Cardiac muscle cell (in vitro differentiated cells and primary cell): ENCODE data around the gene CHRND. TPM values are rescaled to one million over a fixed set of nuclear protein-coding genes. Genes with fewer than 3 reads are reported as not detected.

Source experiments
- DNase-seq, 2 donors: peaks; one replicate each; pipeline versions ENCODE4 v3.0.0 to v3.0.0-alpha.2; 2010 to 2017; ENCODE audit warnings: low read depth in 1 of 2, low spot score in 1 of 2
- H3K27ac ChIP-seq: fragments of 200-600 bp; sonication (generic); 2 replicates; pipeline ENCODE4 v1.5.1; 2016
- H3K27me3 ChIP-seq: fragments of 200-600 bp; sonication (generic); 2 replicates; pipeline ENCODE4 v1.6.0; 2016; ENCODE audit warnings: control low read depth
- H3K36me3 ChIP-seq: fragments of 200-600 bp; sonication (generic); 2 replicates; pipeline ENCODE4 v1.5.1; 2016; ENCODE audit warnings: control low read depth
- H3K4me1 ChIP-seq: fragments of 200-600 bp; sonication (generic); 2 replicates; pipeline ENCODE4 v1.8.1; 2017; ENCODE audit warnings: low read depth, mild to moderate bottlenecking, mixed run types
- H3K4me3 ChIP-seq: fragments of 200-600 bp; sonication (generic); 2 replicates; pipeline ENCODE4 v1.5.1; 2016; ENCODE audit warnings: mild to moderate bottlenecking
- H3K9me3 ChIP-seq: fragments of 200-600 bp; sonication (generic); 2 replicates; pipeline ENCODE4 v1.5.1; 2017; ENCODE audit warnings: low read depth, mild to moderate bottlenecking, control low read depth
- polyA plus RNA-seq: library from polyadenylated mRNA; unstranded; fragments of >200 nt; fragmentation: Nextera tagmentation; extraction: Ambion mirVana; gene quantifications from 2 replicates; pipeline ENCODE4 v1.2.1, GENCODE V29; 2016
- total RNA-seq: library from RNA; depleted of rRNA; stranded (reverse); fragments of >200 nt; gene quantifications from 2 replicates; pipeline ENCODE4 v1.2.3, GENCODE V29; 2016
- TF ChIP-seq, protein P1 (sequence below): IDR thresholded peaks from 2 replicates; pipeline ENCODE4 v1.5.1; 2012; ENCODE audit warnings: low read depth, mild to moderate bottlenecking, low read length

Gene CHRND
- total and polyA plus RNA-seq, 2 experiments from 2014 or later, result 0.05 to 0.09 TPM

DNA sequence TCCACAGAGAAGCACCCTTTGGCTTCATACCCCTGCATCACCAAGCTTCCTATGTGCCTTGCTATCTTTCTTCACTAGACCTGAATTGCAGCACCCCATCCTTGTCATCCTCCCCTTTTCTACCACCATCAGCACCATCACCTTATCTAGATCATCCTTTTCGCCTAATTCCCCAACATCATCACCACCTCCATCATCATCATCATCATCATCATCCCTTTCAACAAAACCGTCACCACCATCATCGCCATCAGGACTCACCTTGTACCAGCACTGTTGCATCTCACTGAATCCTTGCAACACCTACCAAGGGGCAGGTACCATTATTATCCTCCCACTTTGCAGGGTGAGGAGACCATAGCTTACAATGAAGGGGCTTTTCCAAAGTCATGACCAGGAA is 27.5 kb upstream of the CHRND start:
- TF ChIP-seq, protein P1, sequence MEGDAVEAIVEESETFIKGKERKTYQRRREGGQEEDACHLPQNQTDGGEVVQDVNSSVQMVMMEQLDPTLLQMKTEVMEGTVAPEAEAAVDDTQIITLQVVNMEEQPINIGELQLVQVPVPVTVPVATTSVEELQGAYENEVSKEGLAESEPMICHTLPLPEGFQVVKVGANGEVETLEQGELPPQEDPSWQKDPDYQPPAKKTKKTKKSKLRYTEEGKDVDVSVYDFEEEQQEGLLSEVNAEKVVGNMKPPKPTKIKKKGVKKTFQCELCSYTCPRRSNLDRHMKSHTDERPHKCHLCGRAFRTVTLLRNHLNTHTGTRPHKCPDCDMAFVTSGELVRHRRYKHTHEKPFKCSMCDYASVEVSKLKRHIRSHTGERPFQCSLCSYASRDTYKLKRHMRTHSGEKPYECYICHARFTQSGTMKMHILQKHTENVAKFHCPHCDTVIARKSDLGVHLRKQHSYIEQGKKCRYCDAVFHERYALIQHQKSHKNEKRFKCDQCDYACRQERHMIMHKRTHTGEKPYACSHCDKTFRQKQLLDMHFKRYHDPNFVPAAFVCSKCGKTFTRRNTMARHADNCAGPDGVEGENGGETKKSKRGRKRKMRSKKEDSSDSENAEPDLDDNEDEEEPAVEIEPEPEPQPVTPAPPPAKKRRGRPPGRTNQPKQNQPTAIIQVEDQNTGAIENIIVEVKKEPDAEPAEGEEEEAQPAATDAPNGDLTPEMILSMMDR, result no peak
- peaks cover 12% of the 10 kb centered on the region for H3K27me3 ChIP-seq
- no peak overlapping the region for H3K27ac ChIP-seq
- no peak overlapping the region for H3K4me3 ChIP-seq
- H3K4me1 ChIP-seq, result peaks cover 13% of the 10 kb centered on the region
- no peaks in the 10 kb centered on the region for H3K9me3 ChIP-seq
- no peaks in the 10 kb centered on the region for H3K36me3 ChIP-seq
- DNase-seq, result no peak

DNA sequence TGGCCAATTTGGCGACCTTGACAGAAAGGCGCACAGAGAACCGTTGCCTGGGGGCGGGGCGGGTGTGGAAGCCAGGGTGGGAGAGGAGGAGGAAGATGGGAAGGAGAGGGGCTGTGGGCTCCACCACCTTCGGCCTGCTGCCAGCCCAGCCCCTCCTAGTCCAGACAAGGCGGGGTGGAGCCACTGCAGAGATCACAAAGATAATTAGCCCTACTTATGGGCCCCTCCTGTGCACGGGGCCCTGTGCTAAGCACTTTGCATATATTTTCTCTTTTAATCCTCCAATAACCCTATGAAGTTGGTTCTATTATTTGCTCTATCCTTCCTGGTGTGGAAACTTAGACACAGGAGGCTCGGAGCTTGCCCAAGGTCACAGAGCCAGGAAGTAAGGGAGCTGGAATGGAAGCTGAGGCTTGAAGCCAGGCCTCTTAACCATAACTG is 24.6 kb upstream of the CHRND start:
- Histone ChIP-seq H3K36me3 (no peaks in the 10 kb centered on the region), H3K4me1 (peaks cover 21% of the 10 kb centered on the region), H3K27ac (no peak overlapping the region), H3K4me3 (no peak overlapping the region), H3K9me3 (no peaks in the 10 kb centered on the region), H3K27me3 (peaks cover 36% of the 10 kb centered on the region)
- TF ChIP-seq, protein P1, result no peak
- no peak for DNase-seq

DNA sequence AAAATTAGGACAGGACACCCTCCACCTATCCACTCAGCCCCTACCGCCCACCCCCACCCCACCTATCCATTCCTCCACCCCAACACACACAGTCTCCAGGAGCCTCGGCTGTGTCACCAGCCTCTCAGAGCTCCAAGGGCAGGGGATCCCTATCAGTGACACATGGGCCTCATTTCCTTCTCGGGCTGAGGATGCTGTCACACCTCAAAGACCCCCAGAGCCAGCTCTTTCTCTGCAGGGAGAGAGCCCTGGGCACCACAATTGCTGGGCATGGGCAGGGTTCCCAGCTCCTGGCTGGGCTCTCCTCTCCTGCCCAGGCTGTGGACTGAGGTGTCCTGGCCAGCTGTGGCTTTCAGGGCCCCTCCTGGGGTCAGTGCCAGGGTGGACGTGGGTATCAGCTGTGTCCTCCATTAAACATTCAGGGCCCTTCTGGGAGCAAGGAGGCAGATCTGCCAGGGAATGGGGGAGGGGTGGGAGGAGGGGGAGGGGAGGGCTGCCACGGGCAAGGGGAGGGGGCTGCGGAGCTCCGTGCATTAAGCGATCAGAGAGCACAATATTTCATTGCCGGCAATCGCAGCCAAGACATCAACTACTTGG is 24.1 kb upstream of the CHRND start:
- TF ChIP-seq, protein P1, result no peak
- Histone ChIP-seq H3K4me3 (no peak overlapping the region), H3K27me3 (peaks cover 36% of the 10 kb centered on the region), H3K4me1 (peaks cover 21% of the 10 kb centered on the region), H3K36me3 (no peaks in the 10 kb centered on the region), H3K9me3 (no peaks in the 10 kb centered on the region), H3K27ac (no peak overlapping the region)
- no peak for DNase-seq

DNA sequence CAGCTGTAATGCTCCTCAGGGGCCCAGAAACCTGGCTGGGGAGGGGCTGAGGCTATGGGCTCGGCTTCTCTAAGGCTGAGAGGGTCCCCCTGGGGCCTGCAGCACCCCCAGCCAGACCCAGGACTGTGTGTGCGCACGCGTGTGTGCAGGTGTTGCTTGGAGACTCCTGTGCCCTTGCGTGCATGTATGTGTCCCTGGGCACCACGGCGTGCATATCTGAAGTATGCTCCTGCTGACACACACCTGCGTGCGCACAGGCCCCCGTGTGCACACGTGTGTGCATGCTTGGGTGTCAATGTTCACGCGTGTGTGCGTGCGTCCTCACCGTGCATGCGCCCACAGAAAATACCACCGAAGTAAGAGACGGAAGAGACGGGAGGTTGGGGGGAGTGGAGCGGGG is 23.4 kb upstream of the CHRND start:
- H3K4me3 ChIP-seq, result peak overlapping the region; percentile 30
- H3K4me1 ChIP-seq, result peaks cover 21% of the 10 kb centered on the region
- DNase-seq, result no peak
- no peaks in the 10 kb centered on the region for H3K36me3 ChIP-seq
- H3K27ac ChIP-seq, result no peak overlapping the region
- no peaks in the 10 kb centered on the region for H3K9me3 ChIP-seq
- TF ChIP-seq, protein P1, result no peak
- H3K27me3 ChIP-seq, result peaks cover 36% of the 10 kb centered on the region

DNA sequence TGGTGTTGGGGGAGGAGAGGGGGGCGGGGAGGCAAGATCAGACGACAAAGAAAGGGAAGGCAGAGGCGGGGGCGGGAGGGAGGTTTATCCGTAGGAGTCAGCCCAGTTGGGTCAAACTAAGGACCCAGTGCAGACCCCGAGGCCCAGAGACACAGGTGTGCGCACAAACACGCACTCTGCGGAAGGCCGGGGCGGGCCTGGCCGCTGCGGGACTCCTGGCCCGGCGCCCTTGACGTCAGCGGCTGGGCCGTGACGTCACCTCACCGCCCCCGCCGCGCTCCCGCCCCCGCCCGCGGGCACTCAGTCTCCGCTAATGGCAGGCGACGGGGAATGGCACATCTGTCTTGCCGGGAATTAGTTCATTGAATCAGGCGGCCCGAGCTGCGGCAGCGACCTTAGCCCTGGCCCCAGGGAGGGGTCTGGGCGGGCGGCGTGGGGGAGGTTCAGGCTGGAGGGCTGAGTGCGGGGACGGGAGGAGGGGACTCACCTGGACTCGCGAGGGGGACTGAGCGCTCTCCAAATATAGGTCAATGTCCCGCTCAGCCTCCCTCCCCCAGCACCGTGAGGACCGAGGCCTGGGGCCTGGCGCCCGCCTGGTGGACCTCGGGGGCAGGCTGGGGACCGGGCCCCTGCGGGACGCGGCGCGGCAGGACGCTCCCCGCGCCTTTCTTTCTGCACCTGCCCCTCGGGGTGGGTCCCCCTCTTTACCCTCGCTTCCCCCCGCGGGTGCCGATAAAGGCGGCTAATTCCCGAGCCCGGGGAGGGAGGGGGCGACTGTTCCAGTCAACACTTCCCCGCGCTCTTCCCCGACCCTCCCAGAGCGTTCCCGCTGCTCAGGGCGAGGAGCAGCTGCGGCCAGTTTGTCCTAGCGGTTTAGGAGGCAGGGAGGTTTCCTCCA is 22.8 kb upstream of the CHRND start:
- H3K4me3 ChIP-seq, result peak overlapping the region; percentile 30
- peak; percentile 45 to 48 for DNase-seq
- peaks cover 21% of the 10 kb centered on the region for H3K4me1 ChIP-seq
- no peaks in the 10 kb centered on the region for H3K36me3 ChIP-seq
- H3K9me3 ChIP-seq, result no peaks in the 10 kb centered on the region
- TF ChIP-seq, protein P1, result no peak
- H3K27me3 ChIP-seq, result peaks cover 36% of the 10 kb centered on the region
- no peak overlapping the region for H3K27ac ChIP-seq
